ENCODE measurements around the gene CNTNAP4.

DNA sequence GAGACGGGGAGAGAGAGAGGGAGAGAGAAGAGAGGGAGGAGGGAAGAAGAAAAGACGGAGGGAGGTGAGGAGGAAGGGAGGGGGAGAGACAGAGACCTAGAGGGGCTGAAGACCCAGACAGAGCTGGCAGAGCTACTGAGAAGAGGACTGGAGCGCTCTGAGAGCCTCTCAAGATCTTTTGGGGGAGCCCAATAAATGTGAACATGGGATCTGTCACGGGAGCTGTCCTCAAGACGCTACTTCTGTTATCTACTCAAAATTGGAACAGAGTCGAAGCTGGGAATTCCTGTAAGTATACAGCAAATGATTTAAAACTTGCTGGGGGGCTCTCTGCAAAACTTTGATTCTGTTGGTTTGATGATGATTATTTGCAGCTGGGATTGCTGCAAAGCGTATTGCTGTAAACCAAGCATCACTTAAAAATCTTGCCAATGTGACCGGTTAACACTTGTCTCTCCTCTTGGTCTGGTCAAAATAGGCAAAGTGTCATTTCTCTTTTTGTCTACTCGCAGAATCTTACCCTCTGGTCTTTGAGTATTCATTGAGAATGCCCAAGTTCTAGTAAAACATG is 344 bp downstream of the CNTNAP4 start:
- TF ChIP-seq CTCF (IDR thresholded peaks at IDR 0.05) (no peak), POLR2A (IDR thresholded peaks at IDR 0.05) (no peak)

All from body of pancreas (tissue), 4 donors.